IPS DF 4.7 (cell line): ENCODE data around the gene PCIF1.

Experiments
- DNase-seq: peaks from one replicate; pipeline ENCODE4 v3.0.0-alpha.2; 2013; ENCODE audit warnings: low spot score; ENCODE audit errors: extremely low read depth

Gene PCIF1

DNA sequence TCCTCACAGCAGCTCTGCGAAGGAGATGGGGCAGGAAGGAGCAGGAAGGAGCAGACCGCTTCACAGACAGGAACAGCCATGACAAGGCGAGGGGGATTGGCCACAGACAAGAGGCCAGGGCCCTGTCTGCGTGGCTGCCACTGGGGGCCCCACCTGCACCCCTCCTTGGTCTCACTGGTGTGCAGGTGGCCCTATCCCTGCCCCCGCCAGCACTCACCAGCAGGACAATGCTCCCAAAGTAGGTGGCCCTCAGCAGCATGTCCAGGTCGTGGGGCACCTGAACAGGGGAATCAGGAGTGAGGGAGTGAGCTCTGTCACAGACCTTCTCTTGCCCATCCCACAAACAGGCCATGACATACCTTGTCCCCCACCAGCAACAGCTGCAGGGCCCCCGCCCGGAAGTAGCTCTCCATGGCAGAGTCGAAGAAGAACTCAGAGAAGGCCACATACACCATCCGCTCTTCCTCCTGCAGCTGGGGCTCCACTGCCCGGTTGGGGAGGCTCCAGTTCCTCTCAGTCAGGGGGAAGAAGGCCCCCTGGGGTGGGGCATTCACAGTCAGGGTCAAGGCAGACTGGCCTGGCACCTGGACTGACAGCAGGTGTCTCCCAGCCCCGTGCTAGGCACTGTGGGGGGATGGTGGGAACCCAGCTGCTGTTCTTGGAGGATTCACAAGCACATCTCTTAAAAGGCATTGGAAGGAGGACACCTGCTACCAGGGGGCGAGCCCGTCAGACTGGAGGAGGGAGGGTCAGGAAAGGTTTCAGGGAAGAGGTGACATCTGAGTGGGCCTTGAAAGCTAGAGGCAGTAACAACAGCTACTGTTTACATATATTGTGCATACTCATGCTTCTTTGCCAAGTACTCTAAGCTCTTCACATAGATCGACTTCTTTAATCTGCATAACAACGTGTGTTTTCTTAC, 29.6 kb upstream of the PCIF1 start:
- DNase-seq, result no peak

- no peak for DNase-seq
Observed at GRCh38 chr20:45905505-45906079, 28.9 kb upstream of the PCIF1 start.

DNA sequence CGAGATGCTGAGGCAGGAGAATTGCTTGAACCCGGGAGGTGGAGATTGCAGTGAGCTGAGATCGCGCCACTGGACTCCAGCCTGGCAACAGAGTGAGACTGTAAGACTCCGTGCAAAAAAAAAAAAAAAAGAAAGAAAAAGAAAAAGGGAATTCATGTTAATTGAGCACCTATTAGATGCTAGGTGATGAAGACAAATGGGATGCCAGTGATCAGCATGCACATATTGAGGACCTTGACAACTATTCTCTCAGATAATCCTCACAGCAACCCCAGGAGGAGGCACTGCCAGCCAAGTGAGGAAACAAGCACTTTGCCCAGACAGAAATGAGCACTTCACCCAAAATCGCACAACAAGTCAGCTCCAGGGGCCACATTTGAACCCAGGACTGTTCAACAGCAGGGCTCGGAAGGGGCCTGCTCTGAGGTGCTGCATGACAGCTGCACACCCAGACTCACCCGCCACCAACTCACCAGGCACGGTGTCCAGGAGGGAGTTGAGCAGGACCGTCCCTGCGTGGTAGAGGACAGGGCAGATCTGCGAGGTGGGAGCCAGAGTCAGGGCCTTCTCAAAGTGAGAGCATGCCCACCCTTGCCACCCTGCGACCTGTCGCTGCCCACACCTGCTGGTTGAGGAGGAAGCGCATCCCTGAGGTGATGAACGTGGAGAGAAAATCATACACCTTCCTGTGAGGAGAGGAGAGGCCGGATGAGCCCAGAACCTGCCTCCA, 27.1 kb upstream of the PCIF1 start:
- no peak for DNase-seq

DNA sequence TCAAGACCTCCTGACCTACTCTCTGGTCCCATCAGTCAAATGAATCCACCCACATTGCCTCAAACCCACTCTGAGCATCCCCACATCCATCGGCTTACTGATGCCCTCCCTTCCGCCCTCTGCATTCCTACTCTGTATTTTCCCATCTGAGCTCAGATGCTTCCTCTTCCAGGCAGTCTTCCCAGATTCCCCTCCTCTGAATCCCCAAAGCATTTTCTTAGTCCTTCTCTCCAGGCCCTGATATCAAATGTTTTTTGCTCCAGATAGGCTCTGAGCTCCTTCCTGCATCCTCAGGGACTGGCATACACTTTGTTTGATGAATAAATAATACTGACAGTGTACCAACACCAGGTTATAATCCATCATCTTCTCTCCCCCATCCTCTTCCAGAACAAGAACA, 26.4 kb upstream of the PCIF1 start:
- no peak for DNase-seq

DNA sequence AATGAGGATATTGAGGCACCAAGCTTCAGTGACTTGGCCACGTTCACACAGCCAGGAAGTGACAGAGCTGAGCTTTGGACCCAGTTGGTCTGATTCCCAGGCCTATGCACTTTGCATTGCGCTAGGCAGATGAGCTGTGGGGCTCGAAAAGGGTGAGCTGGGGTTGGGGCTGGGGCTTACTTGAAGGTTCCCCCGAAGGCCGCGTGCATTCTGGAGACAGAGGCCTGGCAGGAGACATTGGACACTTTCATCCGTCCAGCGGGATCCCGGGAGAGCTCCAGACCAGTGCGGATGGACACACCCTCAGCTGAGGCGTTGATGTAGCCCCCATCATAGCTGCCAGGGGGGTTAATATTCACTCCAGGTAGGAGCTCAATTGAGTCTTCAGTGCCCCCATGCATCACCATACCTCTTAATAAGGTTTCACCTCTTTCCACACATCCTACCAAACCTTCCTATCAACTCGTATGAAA, 25.1 kb upstream of the PCIF1 start:
- no peak for DNase-seq

DNA sequence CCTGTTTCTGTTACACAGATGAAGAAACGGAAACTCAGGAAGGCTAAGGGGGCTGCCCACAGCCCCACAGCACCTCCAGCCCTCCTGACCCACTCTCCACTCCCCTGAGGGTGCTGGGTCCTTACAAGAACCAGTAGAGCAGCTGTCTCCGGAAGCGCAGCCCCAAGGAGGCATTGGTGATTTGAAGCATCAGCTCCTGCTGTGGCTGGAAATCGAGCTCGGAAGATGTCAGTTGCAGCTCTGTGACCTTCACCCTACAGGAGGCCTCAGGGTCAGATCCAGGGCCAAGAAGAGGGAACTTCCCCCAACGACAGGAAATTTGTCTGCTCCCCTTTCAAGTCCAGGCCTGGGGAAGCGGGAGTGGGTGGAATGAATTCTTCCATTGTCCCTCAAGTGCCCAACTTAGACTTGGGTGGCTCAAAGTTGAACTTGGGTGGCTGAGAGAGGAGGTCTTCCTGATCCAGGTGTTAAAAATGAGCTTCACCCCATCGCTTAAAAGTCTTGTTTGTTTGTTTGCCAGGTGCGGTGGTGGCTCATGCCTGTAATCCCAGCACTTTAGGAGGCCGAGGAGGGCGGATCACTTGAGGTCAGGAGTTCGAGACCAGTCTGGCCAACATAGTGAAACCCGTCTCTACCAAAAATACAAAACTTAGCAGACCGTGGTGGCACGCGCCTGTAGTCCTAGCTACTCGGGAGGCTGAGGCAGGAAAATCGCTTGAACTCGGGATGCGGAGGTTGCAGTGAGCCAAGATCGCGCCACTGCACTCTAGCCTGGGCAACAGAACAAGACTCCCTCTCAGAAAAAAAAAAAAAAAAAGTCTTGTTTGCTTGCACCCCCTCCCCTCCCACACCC, 24.4 kb upstream of the PCIF1 start:
- no peak for DNase-seq

DNA sequence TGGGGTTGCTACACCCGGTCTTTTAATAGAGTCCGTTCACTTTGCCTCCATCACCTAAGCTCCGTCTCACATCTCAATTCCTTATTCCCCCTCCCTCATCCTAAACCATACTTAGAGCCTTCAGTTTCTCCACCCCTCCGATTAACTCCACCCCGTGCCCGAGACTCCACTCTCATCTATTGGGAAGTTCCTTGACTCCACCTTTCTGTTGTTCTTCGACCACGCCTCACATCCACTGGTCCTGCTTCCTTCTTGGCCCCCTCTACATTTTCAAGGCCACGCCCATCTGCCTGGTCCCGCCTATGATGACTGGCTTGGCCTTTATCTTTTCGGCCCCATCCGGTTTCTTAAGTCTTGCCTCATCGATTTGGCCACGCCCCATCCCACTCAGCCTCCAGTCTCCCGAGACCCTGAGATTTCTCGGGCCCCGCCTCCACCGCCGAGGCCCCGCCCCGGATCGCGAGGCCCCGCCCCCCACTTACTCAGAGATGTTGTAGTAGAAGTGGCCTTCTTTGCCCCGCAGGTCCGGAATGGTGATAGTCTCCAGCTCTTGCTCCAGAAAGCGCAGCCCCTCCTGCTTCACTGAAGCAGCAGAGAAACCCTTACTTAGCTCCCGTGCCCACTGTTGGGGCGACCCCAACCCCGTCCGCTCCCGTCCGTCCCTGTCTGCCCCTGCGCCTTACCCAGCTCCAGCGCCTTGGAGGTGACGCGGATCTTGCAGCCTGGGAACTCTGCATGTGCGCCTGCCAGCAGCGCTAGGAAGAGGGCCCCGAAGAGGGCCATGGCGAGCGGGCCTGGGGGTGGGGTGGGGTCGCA, 23.6 kb upstream of the PCIF1 start:
- DNase-seq, result peak; percentile 99

GRCh38 chr20:45911486-45912343, 22.8 kb upstream of the PCIF1 start, which contains the start of gene PLTP:
Gene PLTP (minus strand): TSS chr20:45912155. CDS start chr20:45911452, 703 bp downstream.
- no peak for DNase-seq

DNA sequence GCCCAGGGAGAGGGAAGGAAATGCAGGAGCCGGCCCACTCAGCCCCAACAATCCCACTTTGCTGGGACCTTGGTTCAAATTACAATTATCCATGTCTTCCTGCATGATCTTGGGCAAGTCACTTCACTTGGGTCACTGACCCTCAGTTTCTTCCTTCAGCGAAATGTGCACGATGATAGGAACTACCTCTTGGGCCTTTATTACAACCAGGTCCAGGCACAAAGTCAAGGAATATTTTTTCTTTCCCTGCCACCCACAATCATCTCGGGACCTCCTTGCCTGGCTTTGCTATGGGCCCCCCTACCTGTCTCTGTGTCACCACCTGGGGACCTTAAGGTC, 22.2 kb upstream of the PCIF1 start:
- DNase-seq, result no peak

GRCh38 chr20:45913116-45913515, 21.4 kb upstream of the PCIF1 start:
- DNase-seq, result no peak

GRCh38 chr20:45917790-45918141, 16.7 kb upstream of the PCIF1 start:
- DNase-seq, result no peak

DNA sequence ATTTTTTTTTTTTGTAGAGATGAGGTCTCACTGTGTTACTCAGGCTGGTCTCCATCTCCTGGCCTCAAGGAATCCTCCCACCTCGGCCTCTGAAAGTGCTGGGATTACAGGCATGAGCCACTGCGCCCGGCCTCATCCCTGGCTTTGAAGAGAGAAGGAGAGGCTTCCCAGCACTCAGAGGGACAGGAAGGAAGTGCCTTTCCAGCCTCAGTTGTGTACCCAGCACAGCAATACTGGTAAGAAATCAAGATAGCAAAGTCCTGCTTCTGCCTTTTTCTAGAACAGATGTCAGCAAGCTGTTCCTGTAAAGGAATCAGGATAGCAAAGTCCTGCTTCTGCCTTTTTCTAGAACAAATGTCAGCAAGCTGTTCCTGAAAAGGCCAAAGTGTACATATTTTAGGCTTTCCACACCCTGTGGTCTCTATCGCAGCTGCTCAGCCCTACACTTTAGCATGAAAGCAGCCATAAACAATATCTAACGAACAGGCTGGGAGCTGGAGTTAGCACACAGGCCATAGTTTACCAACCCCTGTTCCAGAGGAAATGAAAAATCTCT, 16.2 kb upstream of the PCIF1 start:
- no peak for DNase-seq

DNA sequence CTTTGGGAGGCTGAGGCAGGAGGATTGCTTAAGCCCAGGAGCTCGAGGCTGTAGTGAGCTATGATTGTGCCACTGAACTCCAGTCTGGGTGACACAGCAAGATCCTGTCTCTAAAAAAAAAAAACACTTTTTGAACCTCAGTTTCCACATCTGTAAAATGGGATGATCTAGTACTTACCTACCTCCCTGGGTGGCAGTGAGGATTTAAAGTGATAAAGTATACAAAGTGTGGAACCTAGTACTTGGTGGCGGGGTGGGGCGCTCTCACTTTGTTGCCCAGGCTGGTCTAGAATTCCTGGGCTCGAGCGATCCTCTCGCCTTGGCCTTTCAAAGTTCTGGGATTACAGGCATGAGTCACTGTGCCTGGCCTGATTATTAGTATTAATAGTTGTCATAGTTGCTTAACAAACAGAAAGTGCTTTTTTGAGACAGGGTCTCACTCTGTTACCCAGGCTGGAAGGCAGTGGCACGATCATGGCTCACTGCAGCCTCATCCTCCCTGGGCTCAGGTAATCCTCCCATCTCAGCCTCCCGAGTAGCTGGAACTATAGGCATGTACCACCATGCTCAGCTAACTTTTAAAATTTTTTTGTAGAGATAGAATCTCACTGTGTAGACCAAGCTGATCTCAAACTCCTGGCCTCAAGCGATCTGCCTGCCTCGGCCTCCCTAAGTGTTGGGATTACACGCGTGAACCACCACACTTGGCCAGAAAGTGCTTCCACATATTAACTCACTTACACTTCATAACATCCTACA, 15.5 kb upstream of the PCIF1 start:
- no peak for DNase-seq

DNA sequence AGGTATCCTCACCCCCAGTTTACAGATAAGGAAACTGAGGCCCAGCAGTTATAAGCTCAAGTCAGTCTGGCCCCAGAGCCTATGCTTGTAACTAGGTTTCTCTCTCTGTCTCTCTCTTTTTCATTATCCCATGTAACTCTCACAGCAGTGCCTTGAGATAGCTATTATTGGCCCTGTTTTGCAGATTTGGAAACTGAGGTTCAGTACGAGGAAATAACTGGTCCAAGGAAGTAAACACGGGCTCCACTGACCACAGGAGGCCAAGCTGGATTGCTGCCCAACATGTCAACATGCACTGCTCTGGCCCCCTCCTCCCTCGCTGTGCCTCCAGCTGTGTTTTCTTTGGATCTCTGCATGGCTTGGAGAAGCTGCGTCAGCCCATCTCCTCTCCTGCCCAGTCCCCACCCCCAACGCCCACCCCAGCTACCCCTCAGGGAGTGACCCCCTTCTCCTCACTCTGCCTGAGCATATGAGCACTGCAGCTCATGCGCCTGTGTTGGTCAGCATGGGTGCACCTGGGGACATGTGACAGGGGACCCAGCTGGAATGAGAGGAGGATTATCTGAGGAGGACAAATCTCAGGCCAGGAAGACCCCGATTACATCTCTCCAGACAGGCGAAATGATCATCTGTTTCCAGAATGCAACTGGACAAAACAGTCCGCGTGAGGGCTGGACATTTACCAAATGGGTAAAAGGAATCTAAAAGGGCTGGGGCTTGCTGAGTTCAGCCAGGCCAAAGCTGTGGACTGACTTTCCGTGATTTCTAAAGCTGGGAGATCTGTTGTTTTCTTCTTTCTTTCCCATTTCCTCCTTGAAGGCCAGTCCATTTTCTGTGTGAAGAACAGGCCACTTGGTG, 14.7 kb upstream of the PCIF1 start:
- DNase-seq, result no peak

DNA sequence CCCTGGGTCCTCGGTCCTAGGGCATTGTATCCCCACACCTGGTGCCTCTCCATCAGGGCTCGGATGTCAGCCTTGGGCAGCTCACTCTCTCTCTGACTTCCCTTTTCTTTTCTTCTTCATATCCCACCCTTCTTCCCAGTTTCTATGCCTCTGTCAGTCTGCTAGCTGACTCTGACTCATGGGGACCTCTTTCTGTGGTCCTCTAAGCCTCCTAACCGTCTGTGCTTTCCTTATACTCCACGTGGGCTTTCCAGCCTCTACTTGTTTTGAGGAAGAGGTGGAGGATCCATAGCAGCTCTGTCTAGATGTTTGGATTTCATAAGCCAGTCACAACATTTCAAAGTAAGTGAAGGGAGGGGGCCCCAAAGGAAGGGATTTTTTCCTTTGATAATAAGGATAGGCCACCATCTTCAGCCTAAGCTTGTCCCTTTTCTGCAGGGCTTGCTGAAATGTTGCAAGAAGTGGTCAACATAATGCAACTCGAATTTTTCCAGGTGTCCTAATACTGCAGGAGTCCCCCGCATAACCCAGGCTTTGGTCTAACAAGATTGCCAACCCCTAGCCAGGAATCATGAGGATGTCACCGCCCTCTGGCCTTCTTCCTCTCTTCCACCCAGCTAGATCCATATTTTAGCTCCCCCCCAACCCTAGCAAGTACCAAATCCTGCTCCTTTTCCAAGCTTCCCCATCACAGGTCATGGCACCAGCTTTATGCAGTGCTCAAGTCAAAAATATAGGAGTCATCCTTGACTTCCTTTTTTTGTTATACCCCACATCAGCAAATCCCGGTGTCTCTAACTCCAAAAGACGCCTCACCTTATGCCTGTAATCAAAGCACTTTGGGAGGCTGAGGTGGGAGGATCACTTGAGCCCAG, 13.8 kb upstream of the PCIF1 start:
- DNase-seq, result no peak

- no peak for DNase-seq
Observed at GRCh38 chr20:45921337-45922189, 12.9 kb upstream of the PCIF1 start.
